A549 treated with AZD9567 at 1 μM for 4 hours (cell line): Measurements from ENCODE around the gene BEX3. TPM values are rescaled to one million over a fixed set of nuclear protein-coding genes. Genes with fewer than 3 reads are reported as not detected.

ENCODE experiments used
- total RNA-seq: library from RNA; stranded (reverse); fragments of 200-300 nt; extraction: Qiagen RNA extraction; gene quantifications from 5 replicates; pipeline ENCODE4 v1.2.3, GENCODE V29; 2022; ENCODE audit not compliant: insufficient read depth

The BEX3 gene
- total RNA-seq, result 203 to 248 TPM (median 235 TPM) in 5 replicates

DNA sequence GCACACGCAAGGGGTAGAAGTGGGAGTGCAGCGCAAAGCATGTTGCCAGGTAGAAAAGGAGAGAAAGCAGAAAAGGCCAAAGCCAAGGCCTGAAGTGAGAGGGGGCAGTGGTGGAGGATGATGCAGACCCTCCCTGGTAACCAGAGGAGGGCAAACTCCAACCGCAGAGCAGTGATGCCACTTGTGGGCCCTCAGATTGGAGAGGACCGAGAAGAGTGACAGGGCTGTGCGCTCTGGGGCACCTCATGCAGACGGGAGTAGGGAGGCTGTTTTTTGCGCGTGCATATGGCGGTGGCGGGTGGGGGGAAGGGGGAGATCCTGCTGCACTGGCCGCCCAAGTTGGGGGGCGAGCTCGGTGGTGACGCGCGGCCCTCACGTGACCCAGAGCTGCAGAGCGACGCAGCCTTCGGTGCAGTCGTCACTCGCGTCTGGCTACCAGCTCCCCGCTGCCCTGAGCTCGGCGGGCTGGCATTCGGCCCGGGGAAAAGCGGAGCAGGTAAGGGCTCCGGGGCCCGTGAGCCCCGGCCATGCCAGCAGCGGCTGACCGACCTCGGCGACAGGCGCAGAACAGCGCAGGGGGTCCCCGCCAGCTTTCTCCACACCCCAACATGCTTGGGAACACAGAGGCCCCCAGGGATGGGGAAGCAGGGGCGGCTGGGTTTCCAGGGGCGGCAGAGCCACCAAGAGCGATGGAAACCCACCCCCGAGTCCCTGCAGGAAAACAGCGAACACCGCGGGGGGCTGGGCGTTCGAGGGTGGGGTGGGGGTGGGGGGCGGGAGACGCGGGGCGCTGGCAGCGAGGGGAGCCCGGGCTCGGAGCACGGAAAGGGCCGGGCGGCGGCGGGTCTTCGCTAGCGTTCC, at the start of gene BEX3:
BEX3 (plus strand) TSS at position 421 of the 861 bp plus-strand sequence. CDS start 984 bp downstream, outside the sequence.

DNA sequence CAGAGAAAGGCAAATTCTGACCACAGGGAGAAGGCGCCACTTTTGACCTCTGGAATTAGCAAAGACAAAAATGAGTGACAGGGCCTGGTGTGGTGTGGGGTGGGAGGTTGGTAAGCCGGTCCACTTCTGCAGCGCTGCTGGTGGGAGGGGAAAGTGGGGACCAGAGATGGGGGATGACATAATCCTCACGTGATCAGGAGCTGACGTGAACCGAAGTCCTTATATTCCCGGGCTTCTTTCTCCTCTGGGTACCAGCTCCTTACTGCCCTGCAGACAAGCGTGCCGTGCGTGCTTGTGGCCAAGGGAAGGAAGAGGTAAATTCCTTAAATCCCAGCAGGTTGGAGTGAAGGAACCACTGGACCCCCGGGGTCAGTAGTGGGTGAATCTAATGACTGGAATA, 46.3 kb upstream of the BEX3 start, which contains the start of gene TCEAL7:
TCEAL7 (plus strand) TSS at position 249 of the 400 bp plus-strand sequence. CDS start 1,165 bp downstream, outside the sequence.

DNA sequence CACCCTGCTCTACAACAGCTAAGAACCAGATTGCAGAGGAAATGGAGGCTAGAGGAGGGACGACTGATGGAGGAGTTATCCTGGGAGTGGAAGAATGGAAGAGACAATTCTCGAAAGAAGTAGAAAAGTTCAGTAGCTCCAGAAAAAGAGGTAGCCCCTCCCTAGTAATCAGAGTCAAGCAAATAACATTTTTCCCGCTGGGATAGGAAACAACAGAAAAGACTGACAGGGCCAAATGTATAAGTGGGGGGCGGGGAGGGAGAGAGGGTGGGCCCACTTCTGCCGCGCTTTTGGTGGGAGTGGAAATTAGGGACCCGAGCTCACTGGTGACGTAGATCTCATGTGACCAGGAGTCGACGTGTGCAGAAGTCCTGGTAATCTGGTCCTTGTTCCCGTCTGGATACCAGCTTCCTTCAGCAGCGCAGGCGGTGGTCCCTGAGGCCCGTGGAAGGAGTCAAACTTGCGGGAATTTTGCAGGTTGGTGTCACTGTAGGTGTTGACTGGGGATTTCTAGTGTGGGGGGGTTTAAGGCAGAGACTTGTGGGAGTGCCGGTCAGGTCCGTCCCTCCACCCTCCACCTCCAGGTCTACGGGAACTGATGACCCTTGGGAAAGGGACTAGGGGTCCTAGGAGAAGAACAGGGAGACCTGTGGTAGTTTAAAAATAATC, 20.1 kb upstream of the BEX3 start, which contains the start of gene TCEAL9:
TCEAL9 (plus strand) TSS at position 377 of the 669 bp plus-strand sequence. CDS start 1,179 bp downstream, outside the sequence.

Other genes with a start within 250 kb of the BEX3 start
- gene BEX4, start 161.4 kb upstream of the BEX3 start, total RNA-seq, result 2.0 to 2.3 TPM (median 2.0 TPM) in 4 of 5 replicates, not detected in the other
- 21.4 to 47.2 TPM (median 27.2 TPM) in 5 replicates for gene TCEAL8, start 121.4 kb upstream of the BEX3 start, total RNA-seq
- not detected in 5 replicates for gene TCEAL5, start 99.8 kb upstream of the BEX3 start, total RNA-seq
- 9.1 to 11.5 TPM (median 10.3 TPM) in 5 replicates for gene BEX2, start 65.5 kb upstream of the BEX3 start, total RNA-seq
- gene TCEAL7, start 46.3 kb upstream of the BEX3 start, total RNA-seq, result not detected in 5 replicates
- 77.9 to 113 TPM (median 88.7 TPM) in 5 replicates for gene TCEAL9, start 20.0 kb upstream of the BEX3 start, total RNA-seq
- gene RAB40A, start 143.0 kb downstream of the BEX3 start, total RNA-seq, result 0.06 TPM in 1 of 5 replicates, not detected in the others
- gene TCEAL4, start 209.0 kb downstream of the BEX3 start, total RNA-seq, result 106 to 129 TPM (median 114 TPM) in 5 replicates
- 8.3 to 16.4 TPM (median 14.5 TPM) in 5 replicates for gene TCEAL3, start 231.4 kb downstream of the BEX3 start, total RNA-seq